Caki2 (cell line): ENCODE results near the gene AMZ1. TPM values are rescaled to one million over a fixed set of nuclear protein-coding genes. Genes with fewer than 3 reads are reported as not detected.
"Not testable (repeated sequence)": the region's sequence is repeated elsewhere in the genome, so short reads cannot be mapped to it uniquely, and the experiment has no call there.

Source experiments
- DNase-seq: peaks from one replicate; pipeline ENCODE4 v3.0.0-alpha.2; 2015; ENCODE audit warnings: low read depth
- in situ Hi-C: cut with HindIII; loops from 2 replicates; pipeline ENCODE4 v1.10.0; 2016; ENCODE audit warnings: low sequenced_read_pairs, low pct_unique_long_range_greater_than_20kb, mixed read lengths
- total RNA-seq: library from RNA; depleted of rRNA; stranded (reverse); fragments of >200 nt; shearing (Covaris generic); gene quantifications from 2 replicates; pipeline ENCODE4 v1.2.3, GENCODE V29; 2014; ENCODE audit warnings: low replicate concordance

Gene AMZ1
- total RNA-seq, 1 experiment from 2014 or later: not detected

DNA sequence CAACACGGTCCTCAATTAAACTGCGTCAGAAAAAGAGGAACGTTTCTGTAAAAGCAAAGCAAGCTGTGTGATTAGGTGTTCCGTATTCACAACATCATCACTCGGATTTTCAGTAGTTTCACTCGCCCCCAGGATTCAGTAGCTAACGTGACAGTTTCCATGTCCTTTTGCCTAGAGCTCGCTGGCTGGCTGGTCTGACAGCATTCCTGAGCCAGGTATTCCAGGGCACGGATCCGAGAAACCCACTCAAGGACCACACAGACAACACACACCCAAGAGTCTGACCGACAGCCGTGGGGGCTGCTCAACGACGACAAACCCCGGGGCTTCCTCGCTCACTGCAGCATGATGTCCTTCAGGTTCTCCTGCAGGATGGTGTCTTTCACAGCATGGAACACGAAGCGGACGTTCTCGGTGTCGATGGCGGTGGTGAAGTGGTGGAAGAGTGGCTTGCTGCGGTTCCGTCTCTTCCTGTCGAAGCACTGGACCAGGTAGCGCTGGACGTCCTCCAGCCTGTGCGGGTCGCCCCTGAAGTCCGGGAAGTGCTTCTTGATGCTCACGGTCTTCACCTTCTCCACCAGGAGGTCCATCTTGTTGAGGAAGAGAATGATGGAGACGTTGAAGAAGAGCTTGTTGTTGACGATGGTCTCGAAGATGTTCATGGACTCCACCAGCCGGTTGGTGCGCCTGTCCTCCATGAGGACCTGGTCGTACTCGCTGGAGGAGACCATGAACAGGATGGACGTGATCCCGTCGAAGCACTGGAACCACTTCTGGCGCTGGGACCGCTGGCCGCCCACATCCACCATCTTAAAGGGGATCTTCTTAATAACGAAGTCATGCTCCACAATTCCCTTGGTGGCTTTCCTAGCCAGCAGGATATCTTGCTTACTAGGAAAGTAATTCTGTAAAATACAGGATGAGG lies 43.1 kb downstream of the AMZ1 start:
- no peak for DNase-seq
- in situ Hi-C loops: no loop called here

DNA sequence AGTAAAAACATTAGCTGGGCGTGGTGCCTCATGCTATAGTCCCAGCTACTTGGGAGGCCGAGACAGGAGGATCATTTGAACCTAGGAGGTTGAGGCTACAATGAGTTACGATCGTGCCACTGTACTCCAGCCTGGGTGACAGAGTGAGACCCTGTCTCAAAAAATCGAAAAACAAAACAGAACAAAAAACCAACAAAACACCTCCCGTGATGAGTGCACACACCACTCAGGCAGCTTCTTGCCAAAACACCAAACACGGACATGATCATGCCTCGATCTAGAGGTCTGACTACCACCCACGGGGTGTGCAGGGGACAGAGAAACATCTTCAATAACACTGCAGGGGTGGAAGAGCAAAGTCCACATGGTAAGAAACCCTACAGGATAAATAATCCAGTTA lies 44.4 kb downstream of the AMZ1 start:
- DNase-seq: no peak
- in situ Hi-C loops: no loop called here

DNA sequence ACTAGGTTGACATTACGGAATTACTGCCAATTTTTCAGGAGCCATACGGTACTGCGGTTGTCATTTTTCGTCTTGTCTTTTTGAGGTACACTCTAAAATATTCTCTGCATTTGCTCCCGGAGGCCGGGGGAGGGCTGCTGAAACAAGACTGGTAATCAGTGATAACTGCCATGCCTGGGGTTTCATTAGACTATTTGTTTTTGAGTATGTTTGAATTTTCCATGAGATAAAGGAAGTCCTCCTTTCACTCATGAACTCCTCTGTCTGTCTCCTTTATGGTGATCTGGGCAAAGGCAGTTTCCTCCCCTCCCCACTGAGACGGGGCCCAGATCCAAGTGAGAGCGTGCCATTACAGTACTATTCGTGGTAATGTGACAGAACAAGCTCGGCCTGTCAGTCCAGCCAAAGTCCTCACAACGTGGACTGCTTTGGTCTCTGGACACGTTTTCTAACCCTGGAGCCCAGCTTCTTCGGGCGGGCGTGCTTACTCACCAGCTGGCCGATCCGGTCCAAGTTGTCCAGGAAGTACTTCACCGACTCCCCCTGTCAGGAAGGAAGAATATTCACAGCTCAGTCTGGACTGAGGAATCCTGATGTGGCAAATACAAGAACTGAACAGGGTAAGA lies 45.1 kb downstream of the AMZ1 start:
- in situ Hi-C loops: no loop called here
- DNase-seq: no peak

DNA sequence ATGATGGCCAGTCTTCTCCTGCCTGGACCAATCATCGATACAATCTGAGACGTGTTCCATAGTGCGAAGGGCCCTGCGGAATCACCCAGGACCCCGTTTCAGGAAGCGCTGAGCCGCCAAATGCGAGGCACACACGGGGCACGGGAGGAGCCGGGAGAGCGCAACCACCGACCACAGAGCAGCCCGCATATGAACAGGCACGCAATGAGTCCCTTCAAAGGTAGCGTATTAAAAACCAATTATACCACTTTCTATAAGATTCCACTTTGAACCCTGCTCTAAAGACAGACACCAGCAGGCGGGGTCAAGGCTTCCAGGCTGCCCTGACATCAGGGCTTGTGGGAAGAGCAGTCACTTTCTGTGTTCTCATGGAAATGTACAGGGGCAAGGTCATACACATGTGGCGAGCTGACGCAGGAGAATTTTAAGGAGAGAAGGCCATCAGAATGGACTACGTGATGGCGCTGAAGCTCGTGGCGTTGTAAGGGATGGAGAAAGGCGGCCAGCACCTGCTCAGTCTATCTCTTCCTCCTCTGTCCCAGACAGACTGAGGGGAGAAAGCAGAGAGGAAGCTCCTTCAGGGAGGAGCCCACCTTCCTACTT lies 46.2 kb downstream of the AMZ1 start:
- in situ Hi-C loops: no loop called here
- no peak for DNase-seq

DNA sequence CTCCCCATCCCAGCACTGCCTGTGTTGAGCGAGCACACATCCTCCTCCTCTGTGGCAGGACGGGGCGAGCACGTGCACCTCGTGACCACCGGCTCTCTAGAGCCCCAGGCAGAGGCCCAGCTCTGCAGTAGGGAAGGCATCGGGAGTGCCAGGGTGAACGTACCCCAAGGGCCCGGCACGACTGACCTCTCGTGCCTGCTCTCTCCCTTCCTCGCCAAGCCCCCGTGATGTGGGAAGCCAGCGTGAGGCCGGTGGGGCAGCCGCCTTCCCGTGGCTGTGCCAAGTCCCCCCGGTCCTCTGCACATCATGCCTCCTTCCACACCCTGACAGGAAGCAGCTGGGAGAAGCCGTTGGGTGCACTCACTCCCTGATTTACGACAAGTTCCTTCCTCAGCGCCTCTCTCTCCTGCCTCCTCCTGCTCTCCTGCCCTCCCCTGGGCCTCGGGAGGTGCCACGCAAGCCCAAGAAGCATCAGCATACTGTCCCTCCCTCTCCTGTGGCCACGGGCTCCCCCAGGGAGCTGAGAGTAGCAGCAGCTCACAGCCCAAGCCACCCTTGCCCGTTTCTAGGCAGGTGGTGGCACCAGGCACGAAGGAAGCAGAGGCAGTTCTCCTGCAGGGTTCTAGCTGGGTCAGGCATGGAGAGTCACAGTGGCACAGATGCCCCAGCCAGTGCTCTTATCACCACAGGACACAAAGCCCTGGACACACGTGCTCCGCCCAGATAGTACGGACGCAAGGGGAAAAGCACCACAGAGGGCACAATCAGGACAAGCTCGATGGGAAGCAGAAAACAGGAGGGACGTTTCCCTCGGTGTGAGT lies 47.0 kb downstream of the AMZ1 start:
- no peak for DNase-seq
- in situ Hi-C loops: no loop called here

DNA sequence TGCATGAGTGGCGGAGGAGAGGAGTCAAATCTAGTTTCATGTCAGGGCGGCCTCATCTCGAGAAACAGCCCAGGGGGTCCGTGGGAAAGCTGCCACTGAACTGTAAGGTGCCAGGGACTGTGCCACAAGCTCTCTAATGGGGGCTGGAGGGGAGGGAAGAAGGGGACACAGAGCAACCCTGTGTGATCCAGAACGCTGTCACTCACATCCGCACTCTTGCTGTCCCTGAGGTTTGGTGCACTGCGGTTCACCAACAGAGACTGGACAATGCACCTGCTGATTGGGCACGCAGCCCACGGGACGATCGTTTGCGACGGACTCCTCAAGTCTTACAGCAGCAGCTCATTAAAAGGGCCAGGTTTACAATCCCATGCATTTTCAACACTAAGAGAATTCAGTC lies 47.7 kb downstream of the AMZ1 start:
- no peak for DNase-seq

DNA sequence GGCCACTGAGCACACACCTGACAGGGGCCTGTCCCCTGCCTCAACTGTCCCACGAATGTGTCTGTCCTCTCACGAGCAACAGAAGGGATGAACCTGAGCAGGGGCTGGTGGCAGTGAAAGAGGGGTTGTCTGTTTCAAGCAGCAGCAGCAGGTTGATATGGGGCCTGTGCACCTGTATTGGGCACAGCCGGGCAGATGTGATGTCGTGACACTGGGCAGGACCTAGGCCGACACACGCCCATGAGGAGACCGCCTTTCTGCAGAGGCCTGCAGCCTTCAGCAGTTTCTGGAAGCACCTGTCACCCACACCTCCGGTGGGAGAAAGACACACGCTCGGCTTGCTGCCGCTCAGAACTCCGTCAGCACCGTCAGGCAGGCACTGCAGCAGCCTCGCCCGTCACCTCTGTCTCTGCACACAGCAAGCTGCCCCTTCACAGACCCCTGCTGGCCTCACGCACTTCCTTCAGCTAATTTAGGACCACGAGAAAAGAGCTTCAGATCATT lies 48.5 kb downstream of the AMZ1 start:
- no peak for DNase-seq
- in situ Hi-C loops: no loop called here

More for the DNA sequence above, 47.7 kb downstream of the AMZ1 start:
- in situ Hi-C loops: no loop called here

DNA sequence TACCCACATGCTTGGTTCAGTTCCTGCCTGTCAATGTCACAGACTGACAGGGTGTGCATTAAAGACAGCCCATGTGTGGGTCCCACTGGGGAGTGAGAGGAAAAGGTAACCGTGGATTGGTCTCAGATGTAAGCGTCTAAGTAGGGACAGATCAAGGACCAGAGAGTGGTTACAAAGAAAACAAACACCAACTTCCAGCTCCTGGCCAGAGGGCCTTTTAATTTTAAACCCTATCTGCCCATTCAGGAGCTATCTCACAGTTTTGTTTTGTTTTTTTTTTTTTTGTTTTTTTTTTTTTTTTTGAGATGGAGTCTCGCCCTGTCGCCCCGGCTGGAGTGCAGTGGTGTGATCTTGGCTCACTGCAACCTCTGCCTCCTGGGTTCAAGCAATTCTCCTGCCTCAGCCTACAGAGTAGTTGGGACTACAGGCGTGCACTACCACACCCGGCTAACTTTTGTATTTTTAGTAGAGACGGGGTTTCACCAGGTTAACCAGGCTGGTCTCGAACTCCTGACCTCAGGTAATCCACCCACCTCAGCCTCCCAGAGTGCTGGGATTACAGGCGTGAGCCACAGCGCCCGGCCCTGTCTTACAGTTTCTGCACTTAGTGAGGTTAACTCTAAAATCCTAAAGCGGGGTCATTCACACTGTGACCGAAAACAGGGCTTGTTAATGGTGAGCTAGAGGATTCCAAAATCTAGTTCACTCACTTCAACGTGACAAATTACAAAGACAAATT lies 49.2 kb downstream of the AMZ1 start:
- in situ Hi-C loops, DNase-seq: not testable (repeated sequence)

DNA sequence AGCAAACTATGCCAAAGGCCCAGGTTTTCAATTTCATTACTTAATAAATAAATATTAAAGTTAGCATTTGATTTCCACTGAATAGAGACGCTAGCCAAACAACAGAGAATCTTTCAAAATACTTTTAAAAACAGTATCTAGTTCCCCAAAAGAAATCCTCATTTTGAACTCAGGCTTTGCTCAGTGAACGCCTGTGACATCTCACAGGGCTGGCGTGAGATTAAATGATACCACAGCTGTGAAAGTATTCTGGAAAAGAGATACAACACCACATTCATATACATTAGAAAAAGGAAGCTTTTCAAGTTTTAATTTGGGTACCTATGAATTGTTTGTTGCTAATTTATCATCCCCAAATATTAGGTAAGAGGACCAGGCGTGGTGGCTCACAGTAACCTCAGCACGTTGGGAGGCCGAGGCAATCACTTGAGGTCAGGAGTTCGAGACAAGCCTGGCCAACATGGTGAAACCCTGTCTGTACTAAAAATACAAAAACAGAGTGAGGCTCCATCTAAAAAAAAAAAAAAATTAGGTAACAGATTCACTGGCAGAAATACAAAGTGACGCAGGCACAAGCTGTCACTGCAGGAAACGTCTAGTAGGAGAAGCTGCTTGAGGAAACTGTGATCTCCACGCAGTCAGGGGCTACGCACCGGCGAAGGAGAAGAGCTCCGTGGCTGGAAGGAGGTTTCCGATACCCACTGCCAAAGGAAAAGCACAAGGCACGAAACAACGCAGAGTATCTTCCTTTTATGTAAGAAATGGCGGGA lies 50.0 kb downstream of the AMZ1 start:
- in situ Hi-C loops: no loop called here
- no peak for DNase-seq

DNA sequence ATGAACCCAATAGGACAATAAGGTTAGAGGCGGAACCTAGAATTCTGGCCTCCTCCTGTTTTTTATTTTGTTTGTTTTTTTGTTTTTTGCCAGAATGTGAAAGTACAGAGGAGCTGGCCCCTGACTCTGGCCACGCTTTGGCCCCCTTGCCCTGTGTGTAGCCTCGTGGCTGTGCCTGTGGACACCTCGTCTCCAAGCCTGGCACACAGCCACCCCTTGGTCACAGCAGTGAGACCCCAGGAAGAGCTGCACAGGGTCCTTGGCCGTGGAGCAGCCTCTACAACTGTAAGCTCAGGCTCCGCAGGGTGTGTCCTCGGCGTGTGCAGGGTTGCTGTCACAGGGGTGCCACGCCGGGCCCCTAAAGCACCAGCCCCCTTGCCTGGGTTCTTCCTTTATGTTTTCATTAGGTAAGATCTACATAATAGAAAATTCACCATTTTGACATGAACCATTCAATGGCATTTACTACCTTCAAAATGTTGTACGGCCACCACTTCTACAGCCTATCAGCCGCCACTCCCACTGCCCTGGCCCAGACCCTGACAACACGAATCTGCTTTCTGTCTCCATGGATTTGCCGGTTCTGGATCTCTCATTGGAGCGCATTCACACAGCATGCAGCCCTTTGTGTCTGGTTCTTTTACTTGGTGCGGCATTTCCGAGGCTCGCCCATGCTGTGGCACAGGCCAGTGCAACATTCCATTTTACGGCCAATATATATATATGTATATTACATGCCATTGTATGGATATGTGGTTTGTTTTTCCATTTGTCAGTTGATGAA lies 51.0 kb downstream of the AMZ1 start:
- in situ Hi-C loops: no loop called here
- DNase-seq: no peak

DNA sequence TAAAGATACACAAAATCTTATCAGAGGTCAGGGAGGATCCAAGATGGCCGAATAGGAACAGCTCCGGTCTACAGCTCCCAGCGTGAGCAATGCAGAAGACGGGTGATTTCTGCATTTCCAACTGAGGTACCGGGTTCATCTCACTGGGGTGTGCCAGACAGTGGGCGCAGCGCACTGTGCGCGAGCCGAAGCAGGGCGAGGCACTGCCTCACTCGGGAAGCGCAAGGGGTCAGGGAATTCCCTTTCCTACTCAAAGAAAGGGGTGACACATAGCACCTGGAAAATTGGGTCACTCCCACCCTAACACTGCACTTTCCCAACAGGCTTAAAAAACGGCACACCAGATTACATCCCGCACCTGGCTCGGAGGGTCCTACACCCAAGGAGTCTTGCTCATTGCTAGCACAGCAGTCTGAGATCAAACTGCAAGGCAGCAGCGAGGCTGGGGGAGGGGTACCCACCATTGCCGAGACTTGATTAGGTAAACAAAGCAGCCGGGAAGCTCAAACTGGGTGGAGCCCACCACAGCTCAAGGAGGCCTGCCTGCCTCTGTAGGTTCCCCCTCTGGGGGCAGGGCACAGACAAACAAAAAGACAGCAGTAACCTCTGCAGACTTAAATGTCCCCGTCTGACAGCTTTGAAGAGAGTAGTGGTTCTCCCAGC lies 55.7 kb downstream of the AMZ1 start:
- DNase-seq, in situ Hi-C loops: not testable (repeated sequence)

DNA sequence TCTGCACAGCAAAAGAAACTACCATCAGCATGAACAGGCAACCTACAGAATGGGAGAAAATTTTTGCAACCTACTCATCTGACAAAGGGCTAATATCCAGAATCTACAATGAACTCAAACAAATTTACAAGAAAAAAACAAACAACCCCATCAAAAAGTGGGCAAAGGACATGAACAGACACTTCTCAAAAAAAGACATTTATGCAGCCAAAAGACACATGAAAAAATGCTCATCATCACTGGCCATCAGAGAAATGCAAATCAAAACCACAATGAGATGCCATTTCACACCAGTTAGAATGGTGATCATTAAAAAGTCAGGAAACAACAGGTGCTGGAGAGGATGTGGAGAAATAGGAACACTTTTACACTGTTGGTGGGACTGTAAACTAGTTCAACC lies 60.7 kb downstream of the AMZ1 start:
- DNase-seq, in situ Hi-C loops: not testable (repeated sequence)

DNA sequence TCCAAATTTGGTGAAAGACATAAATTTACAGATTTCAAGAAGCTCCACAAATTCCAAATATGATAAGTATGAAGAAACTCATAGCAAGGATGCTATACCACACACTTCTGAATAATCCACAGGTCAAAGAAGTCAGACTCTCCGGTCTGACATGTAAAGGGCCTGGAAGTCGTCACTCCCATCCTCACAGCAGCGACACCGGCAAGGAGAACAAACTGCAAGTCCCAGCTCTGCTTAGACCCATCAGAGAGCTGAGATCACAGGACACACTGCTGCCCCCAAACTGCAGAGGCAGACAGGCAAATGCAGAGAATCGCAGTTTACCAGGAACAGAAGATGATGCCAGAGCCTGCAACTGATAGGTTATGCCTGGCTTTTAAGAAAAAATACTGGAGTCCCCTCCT lies 62.0 kb downstream of the AMZ1 start:
- in situ Hi-C loops: no loop called here
- no peak for DNase-seq

DNA sequence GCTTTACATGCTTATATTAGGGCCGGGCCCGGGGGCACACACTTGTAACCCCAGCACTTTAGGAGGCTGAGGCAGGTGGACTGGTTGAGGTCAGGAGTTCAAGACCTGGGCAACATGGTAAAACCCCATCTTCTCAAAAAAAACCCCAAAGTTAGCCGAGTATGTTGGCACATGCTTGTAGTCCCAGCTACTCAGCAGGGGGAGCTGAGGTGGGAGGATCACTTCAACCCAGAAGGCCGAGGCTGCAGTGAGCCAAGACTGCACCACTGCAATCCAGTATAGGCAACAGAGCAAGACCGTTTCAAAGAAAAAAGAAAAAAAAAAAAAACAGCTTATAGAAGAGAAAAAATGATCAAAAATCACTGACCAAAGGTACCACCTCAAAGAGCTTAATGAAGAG lies 63.1 kb downstream of the AMZ1 start:
- in situ Hi-C loops: no loop called here

DNA sequence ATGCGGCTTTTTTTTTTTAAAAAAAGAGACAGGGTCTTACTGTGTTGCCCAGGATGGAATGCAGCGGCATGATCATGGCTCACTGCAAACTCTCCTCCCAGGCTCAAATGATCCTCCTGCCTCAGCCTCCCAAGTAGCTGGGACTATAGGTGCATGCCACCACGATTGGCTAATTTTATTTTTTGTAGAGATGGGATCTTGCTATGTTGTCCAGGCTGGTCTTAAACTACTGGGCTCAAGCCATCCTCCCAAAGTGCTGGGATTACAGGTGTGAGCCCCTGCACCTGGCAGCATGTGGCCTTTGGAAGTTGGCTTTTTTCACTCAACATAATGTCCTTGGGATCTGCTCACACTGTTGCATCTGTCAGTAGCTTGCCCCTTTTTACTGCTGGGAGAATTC lies 65.1 kb downstream of the AMZ1 start:
- in situ Hi-C loops: no loop called here
- no peak for DNase-seq

More for the DNA sequence above, 63.1 kb downstream of the AMZ1 start:
- DNase-seq: no peak

DNA sequence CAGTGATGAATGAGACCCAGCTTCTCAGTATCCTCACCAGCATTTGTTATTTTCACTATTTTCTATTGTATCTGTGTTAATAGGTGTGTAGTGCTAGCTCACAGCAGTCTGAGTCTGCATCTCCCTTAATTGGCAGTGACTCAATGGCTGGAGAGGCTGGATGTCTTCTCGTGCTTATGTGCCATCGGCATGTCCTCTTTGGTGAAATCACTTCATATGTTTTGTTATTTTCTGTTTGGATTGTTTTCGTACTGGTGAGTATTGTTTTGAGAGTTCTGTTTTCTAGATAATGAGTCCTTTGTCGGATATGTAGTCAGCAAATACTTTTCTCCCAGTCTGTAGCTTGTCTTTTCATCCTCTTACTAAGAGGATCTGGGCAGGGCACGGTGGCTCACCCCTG lies 66.1 kb downstream of the AMZ1 start:
- in situ Hi-C loops: no loop called here
- DNase-seq: peak; percentile 14
